WI38 (cell line): ENCODE measurements around the gene MRTFA.
"Not testable (repeated sequence)": the region's sequence is repeated elsewhere in the genome, so short reads cannot be mapped to it uniquely, and the experiment has no call there.

Source experiments
- H3K4me3 ChIP-seq: 2 replicates; pipeline ENCODE4 v1.5.1; 2011; ENCODE audit warnings: low read depth, mild to moderate bottlenecking, control low read depth, low read length
- TF ChIP-seq, protein P1 (sequence below): IDR thresholded peaks from 2 replicates; pipeline ENCODE4 v1.5.1; 2012; ENCODE audit warnings: low read depth, mild to moderate bottlenecking, control low read depth, low read length

The MRTFA gene

GRCh38 chr22:40602231-40602630, 34.3 kb downstream of the MRTFA start:
- TF ChIP-seq, protein P1, sequence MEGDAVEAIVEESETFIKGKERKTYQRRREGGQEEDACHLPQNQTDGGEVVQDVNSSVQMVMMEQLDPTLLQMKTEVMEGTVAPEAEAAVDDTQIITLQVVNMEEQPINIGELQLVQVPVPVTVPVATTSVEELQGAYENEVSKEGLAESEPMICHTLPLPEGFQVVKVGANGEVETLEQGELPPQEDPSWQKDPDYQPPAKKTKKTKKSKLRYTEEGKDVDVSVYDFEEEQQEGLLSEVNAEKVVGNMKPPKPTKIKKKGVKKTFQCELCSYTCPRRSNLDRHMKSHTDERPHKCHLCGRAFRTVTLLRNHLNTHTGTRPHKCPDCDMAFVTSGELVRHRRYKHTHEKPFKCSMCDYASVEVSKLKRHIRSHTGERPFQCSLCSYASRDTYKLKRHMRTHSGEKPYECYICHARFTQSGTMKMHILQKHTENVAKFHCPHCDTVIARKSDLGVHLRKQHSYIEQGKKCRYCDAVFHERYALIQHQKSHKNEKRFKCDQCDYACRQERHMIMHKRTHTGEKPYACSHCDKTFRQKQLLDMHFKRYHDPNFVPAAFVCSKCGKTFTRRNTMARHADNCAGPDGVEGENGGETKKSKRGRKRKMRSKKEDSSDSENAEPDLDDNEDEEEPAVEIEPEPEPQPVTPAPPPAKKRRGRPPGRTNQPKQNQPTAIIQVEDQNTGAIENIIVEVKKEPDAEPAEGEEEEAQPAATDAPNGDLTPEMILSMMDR: no peak
- H3K4me3 ChIP-seq: no peak overlapping the region

- TF ChIP-seq, protein P1: no peak
- no peak overlapping the region for H3K4me3 ChIP-seq
These were observed 36.8 kb downstream of the MRTFA start for GRCh38 chr22:40599731-40600130.

DNA sequence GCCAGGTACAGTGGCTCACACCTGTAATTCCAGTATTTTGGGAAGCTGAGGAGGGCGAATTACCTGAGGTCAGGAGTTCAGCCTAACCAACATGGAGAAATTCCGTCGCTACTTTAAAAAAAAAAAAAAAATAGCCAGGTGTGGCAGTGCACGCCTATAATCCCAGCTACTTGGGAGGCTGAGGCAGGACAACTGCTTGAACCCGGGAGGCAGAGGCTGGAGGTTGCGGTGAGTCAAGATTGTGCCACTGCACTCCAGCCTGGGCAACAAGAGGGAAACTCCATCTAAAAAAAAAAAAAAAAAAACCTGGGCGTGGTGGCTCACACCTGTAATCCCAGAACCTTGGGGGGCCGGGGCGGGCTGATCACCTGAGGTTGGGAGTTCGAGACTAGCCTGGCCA, 37.8 kb downstream of the MRTFA start:
- H3K4me3 ChIP-seq: not testable (repeated sequence)

GRCh38 chr22:40597526-40598430, 38.7 kb downstream of the MRTFA start:
- peak overlapping the region; percentile 20; the same call in 1 of the 2 replicates for H3K4me3 ChIP-seq
- TF ChIP-seq, protein P1: no peak

DNA sequence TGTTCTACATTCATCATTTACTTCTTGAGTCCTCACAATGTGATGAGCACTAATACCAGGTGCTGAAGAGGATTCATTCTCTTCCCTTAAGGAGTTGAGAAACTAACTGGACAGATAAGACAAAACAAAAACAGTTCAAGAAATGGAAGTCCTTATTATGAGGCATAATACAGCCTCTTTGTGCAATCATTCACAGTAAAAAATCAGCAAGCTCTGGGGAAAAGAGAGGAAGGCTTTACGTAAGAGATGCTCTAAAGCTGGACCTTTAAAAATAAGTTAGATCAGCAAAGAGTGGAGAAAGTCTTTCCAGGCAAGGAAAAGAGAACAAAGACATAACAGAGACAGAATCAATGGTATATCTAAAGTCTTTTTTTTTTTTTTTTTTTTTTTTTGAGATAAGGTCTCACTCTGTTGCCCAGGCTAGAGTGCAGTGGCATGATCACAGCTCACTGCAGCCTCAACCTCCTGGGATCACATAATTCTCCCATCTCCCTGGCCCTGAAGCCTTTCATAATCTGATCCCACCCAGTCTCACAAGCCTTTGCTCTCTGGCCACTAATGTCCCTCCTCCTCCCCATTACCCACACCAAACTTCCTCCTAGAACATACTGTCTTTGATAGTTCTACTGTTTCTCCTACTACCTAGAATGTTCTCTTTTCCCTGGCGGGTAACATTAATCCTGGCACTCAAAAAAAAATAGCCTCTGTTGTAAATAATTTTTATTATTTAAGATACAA, 40.9 kb downstream of the MRTFA start:
- H3K4me3 ChIP-seq: no peak overlapping the region
- TF ChIP-seq, protein P1: no peak

DNA sequence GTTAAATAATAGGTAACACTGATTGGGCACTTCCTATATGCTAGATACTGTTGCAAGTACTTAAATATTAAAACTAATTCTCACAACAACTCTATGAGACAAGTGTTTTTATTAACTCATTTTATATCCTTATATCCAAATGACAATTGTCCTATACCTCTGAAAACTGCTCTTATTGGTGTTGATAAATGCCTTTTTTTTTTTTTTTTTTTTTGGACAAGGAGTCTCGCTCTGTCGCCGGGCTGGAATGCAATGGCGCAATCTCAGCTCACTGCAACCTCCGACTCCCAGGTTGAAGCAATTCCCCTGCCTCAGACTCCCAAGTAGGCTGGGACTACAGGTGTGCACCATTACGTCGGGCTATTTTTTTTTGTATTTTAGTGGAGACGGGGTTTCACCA, 41.6 kb downstream of the MRTFA start:
- TF ChIP-seq, protein P1: no peak
- no peak overlapping the region for H3K4me3 ChIP-seq

- no peak overlapping the region for H3K4me3 ChIP-seq
- TF ChIP-seq, protein P1: no peak
These were observed 42.2 kb downstream of the MRTFA start for GRCh38 chr22:40594346-40594745.
